HG02970 (cell line): ENCODE measurements around the gene TEX47.

Experiments used
- ATAC-seq: cut with Tn5 transposase; IDR thresholded peaks from one replicate; pipeline ENCODE4 v1.9.1; 2021; ENCODE audit warnings: mild to moderate bottlenecking, moderate library complexity, moderate number of reproducible peaks; ENCODE audit not compliant: unreplicated experiment, low FRiP score

TEX47 gene

GRCh38 chr7:88756802-88757201 lies 38.7 kb downstream of the TEX47 start:
- ATAC-seq: no peak

- no peak for ATAC-seq
Measured at GRCh38 chr7:88746126-88746525, 49.4 kb downstream of the TEX47 start.
